Measurements from ENCODE around the gene FOXI1.

- TF ChIP-seq POLR2A (IDR thresholded peaks at IDR 0.05; ENCODE audit: low read depth) (no peak), CTCF (IDR thresholded peaks at IDR 0.05) (no peak), POLR2AphosphoS5 (IDR thresholded peaks at IDR 0.05) (no peak), EP300 (IDR thresholded peaks at IDR 0.05) (no peak)
Observed at GRCh38 chr5:170105642-170106611, at the start of gene FOXI1.
